ENCODE data around the gene FAM43A.

The FAM43A gene

GRCh38 chr3:194685718-194686413, at the start of gene FAM43A:
Gene FAM43A, plus strand, starts transcription at chr3:194685883. Its CDS starts 944 bp downstream, at chr3:194686827.
- DNase-seq, result peak; percentile 40

GRCh38 chr3:194637066-194637465, 48.6 kb upstream of the FAM43A start:
- DNase-seq, result no peak

GRCh38 chr3:194637541-194638400, 47.9 kb upstream of the FAM43A start:
- DNase-seq, result no peak

- no peak for DNase-seq
Observed at GRCh38 chr3:194638991-194639605, 46.6 kb upstream of the FAM43A start.

- no peak for DNase-seq
Observed at GRCh38 chr3:194640829-194641228, 44.9 kb upstream of the FAM43A start.

- no peak for DNase-seq
Observed at GRCh38 chr3:194642769-194643168, 42.9 kb upstream of the FAM43A start.

- DNase-seq, result no peak
Observed at GRCh38 chr3:194647747-194648146, 37.9 kb upstream of the FAM43A start.

- no peak for DNase-seq
Observed at GRCh38 chr3:194654443-194654842, 31.2 kb upstream of the FAM43A start.

- DNase-seq, result no peak
Observed at GRCh38 chr3:194657439-194657838, 28.2 kb upstream of the FAM43A start.

GRCh38 chr3:194658477-194659242, 27.0 kb upstream of the FAM43A start:
- no peak for DNase-seq

GRCh38 chr3:194659778-194660177, 25.9 kb upstream of the FAM43A start:
- no peak for DNase-seq

GRCh38 chr3:194661374-194661773, 24.3 kb upstream of the FAM43A start:
- no peak for DNase-seq

- DNase-seq, result no peak
Observed at GRCh38 chr3:194661946-194662345, 23.7 kb upstream of the FAM43A start.

GRCh38 chr3:194664857-194665256, 20.8 kb upstream of the FAM43A start:
- DNase-seq, result no peak

- no peak for DNase-seq
Observed at GRCh38 chr3:194667363-194667762, 18.3 kb upstream of the FAM43A start.

GRCh38 chr3:194671511-194671899, 14.2 kb upstream of the FAM43A start:
- no peak for DNase-seq

GRCh38 chr3:194671900-194672808, 13.5 kb upstream of the FAM43A start, which contains the start of gene LSG1:
Gene LSG1, minus strand, starts transcription at chr3:194672191. Its CDS starts 29 bp downstream, at chr3:194672162.
- peak; percentile 89 for DNase-seq

- no peak for DNase-seq
Observed at GRCh38 chr3:194672876-194673275, 12.8 kb upstream of the FAM43A start.

GRCh38 chr3:194673761-194674160, 11.9 kb upstream of the FAM43A start:
- DNase-seq, result no peak

GRCh38 chr3:194675081-194675640, 10.5 kb upstream of the FAM43A start:
- no peak for DNase-seq

- DNase-seq, result no peak
Observed at GRCh38 chr3:194675680-194676079, 10.0 kb upstream of the FAM43A start.
